HG03135 (cell line): ENCODE results near the gene TTYH3.
"Not testable (repeated sequence)": the region's sequence is repeated elsewhere in the genome, so short reads cannot be mapped to it uniquely, and the experiment has no call there.

Experiments used
- ATAC-seq: cut with Tn5 transposase; IDR thresholded peaks from one replicate; pipeline ENCODE4 v1.9.1; 2021; ENCODE audit warnings: mild to moderate bottlenecking, moderate library complexity; ENCODE audit not compliant: unreplicated experiment

Gene TTYH3

GRCh38 chr7:2662273-2663120, 30.7 kb downstream of the TTYH3 start:
- no peak for ATAC-seq

- ATAC-seq = no peak
These were observed 31.5 kb downstream of the TTYH3 start for GRCh38 chr7:2663121-2663886.

GRCh38 chr7:2663960-2664359, 32.2 kb downstream of the TTYH3 start:
- ATAC-seq = no peak

- no peak for ATAC-seq
These were observed 33.6 kb downstream of the TTYH3 start for GRCh38 chr7:2665359-2665791.

- ATAC-seq = no peak
These were observed 34.4 kb downstream of the TTYH3 start for GRCh38 chr7:2666155-2666554.

GRCh38 chr7:2666588-2667250, 34.9 kb downstream of the TTYH3 start:
- ATAC-seq = no peak

GRCh38 chr7:2667843-2668242, 36.1 kb downstream of the TTYH3 start:
- ATAC-seq = no peak

- ATAC-seq = no peak
These were observed 36.6 kb downstream of the TTYH3 start for GRCh38 chr7:2668401-2668800.

GRCh38 chr7:2670171-2670570, 38.4 kb downstream of the TTYH3 start:
- ATAC-seq = no peak

GRCh38 chr7:2670720-2671391, 39.1 kb downstream of the TTYH3 start:
- no peak for ATAC-seq

- ATAC-seq = not testable (repeated sequence)
These were observed 41.4 kb downstream of the TTYH3 start for GRCh38 chr7:2673214-2673613.

GRCh38 chr7:2673934-2674333, 42.1 kb downstream of the TTYH3 start:
- no peak for ATAC-seq

GRCh38 chr7:2675256-2675764, 43.5 kb downstream of the TTYH3 start:
- no peak for ATAC-seq

- not testable (repeated sequence) for ATAC-seq
These were observed 44.8 kb downstream of the TTYH3 start for GRCh38 chr7:2676576-2676975.

GRCh38 chr7:2678454-2678853, 46.7 kb downstream of the TTYH3 start:
- ATAC-seq = not testable (repeated sequence)

- not testable (repeated sequence) for ATAC-seq
These were observed 47.6 kb downstream of the TTYH3 start for GRCh38 chr7:2679135-2680127.

- ATAC-seq = no peak
These were observed 48.5 kb downstream of the TTYH3 start for GRCh38 chr7:2680256-2680655.

- no peak for ATAC-seq
These were observed 49.2 kb downstream of the TTYH3 start for GRCh38 chr7:2680792-2681490.
